OCI-LY7 (cell line): ENCODE data around the gene NCOA3.

Experiments
- EZH2phosphoT487 ChIP-seq: fragments of 200-600 bp; sonication (generic); IDR thresholded peaks from 2 replicates; pipeline ENCODE4 v1.6.1; 2018; ENCODE audit warnings: low read depth, borderline replicate concordance, mild to moderate bottlenecking, mixed run types, antibody characterized with exemption, low read length, moderate library complexity, mixed read lengths
- TF ChIP-seq, protein P1 (sequence below): fragments of 200-600 bp; sonication (generic); conservative IDR thresholded peaks from 2 replicates; pipeline ENCODE4 v1.5.1; 2014; ENCODE audit warnings: mild to moderate bottlenecking, antibody characterized with exemption, low read length, moderate library complexity, mixed read lengths

DNA sequence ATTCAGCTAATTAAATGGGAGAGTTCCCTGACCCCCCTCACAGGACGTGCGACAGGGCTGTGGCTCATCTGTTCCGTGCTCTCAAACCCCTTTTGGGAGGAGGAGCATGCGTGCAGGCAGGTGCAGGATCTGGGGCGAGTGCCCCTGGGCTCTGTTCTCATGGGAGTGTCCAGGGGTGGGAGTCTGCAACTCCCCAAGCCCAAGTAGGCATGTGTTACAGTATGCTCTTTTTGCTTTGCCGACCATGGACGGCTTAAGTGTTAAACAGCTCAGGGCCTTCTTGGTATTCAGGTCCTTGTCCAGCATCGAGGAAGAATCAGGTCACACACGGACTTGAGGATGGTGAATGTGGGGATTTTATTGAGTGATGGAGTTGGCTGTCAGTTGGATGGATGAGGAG, 101.6 kb downstream of the NCOA3 start:
- TF ChIP-seq, protein P1, sequence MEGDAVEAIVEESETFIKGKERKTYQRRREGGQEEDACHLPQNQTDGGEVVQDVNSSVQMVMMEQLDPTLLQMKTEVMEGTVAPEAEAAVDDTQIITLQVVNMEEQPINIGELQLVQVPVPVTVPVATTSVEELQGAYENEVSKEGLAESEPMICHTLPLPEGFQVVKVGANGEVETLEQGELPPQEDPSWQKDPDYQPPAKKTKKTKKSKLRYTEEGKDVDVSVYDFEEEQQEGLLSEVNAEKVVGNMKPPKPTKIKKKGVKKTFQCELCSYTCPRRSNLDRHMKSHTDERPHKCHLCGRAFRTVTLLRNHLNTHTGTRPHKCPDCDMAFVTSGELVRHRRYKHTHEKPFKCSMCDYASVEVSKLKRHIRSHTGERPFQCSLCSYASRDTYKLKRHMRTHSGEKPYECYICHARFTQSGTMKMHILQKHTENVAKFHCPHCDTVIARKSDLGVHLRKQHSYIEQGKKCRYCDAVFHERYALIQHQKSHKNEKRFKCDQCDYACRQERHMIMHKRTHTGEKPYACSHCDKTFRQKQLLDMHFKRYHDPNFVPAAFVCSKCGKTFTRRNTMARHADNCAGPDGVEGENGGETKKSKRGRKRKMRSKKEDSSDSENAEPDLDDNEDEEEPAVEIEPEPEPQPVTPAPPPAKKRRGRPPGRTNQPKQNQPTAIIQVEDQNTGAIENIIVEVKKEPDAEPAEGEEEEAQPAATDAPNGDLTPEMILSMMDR = no peak
- TF ChIP-seq EZH2phosphoT487 = no peak
